Stimulated activated CD8-positive, alpha-beta memory T cell treated with anti-CD3 and anti-CD28 coated beads, Interleukin-2, amount 100 ng/mL, for 1 hour (primary cell): ENCODE results near the gene DAAM2.
A peak's percentile ranks its signal among the peaks of the same experiment; 100 is the strongest.

Experiments used
- DNase-seq, 2 donors: peaks; one replicate each; pipeline ENCODE4 v3.0.0-alpha.2; 2020; ENCODE audit warnings: low read depth in 2 of 2

Gene DAAM2

DNA sequence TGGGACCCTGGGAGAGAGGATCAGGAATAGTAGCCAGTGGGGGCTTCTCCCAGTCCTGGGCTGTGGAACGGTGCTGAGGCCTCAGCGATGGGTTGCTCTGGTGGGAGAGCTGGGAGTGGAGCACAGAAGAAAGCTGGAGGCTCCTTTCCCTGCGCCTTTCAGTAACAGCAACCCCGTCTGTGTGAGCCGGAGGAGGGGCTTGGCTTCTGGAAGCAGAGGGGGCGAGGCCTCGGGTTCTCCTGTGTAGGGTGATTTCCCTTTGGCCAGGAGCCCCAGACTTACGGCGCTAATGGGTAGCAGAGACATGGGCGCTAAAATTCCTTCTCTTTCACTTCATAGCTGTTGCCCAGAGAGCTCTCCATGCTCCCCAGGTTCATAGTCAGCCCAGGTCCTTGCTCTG lies 55.0 kb downstream of the DAAM2 start:
- no peak for DNase-seq

GRCh38 chr6:39848171-39848570 lies 56.0 kb downstream of the DAAM2 start:
- no peak for DNase-seq

GRCh38 chr6:39849228-39849627 lies 57.1 kb downstream of the DAAM2 start:
- DNase-seq: no peak

DNA sequence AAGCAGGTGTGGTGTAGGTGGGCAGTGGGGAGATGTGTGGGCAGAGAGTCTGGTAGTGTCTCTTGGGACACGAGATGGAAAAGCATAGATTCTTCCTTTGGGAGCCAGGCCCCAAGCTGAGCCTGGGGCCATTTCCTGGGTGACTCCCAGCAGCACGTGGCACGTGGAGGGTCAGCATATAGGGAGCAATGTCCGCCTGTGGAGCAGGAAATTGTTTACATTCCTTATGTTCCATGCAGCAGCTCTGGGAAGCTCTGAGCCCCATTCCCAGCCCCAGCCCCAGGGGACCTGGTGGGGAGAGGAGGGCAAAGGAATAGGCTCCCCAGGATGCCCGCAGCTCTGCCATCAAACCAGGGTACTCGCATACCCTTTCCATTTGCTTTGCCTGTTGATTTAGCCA lies 57.6 kb downstream of the DAAM2 start:
- no peak for DNase-seq

DNA sequence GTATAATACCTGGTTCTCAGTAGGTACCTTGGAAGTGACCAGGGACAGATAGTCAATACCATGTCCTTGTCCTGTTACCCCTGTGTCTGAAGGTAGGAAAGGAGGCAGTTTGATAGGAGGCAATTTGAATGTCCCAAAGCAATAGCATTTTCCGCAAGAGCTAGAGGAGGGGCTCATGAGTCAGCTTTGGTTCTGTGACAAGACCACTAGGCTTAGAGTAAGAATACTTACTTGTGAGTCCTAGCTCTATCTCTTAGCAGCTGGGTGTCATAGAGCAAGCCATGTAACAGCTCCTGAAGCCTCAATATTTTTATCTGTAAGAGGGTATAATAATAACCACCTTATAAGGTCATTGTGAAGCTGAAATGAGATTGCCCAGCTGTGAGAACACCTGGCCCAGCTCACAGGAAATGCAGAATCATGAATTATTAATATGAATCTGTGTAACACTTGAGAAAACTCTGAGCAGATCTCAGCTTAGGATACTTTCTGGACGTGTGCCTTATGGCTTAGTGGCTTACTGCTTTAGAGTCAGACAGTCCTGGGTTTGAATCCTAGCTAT lies 58.6 kb downstream of the DAAM2 start:
- no peak for DNase-seq

DNA sequence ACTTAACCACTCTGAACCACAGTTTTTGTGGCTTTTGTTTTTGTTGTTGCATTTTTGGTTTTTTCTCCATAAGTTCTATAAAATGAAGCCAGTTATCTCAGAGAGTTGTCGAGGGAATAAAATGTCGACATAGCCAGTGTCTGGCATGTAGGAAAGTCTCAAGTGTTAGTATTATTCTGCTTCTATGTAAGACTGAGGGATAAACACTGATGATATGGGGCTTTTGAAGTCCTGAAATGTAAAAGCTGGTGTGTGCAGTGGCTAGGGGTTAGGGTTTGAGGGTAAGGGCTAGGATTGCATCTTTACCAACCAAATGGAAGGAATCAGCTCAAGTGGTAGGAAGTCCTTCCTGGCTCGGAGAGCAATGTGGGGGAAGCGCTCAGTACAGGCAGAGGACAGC lies 59.2 kb downstream of the DAAM2 start:
- no peak for DNase-seq

DNA sequence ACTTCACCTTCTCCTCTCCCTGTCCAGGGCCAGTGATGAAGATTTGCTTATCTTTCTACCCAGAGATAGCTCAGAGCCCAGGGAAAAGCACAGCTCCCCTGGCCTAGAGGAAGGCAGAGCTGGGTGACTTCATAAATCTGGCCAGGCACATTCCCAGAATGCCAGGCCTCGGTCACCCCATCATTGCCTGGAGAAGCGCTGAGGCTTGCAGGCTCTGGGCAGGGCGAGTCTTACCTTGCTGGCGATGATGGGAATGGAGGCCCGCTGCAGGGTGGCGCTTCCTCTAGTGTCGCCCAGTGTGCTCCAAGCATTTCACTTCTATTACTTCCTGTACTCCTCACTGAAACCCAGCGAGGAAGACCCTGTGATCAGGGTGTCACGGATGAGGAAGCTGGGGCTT lies 60.1 kb downstream of the DAAM2 start:
- DNase-seq: no peak

- DNase-seq: no peak
These were observed 61.4 kb downstream of the DAAM2 start for GRCh38 chr6:39853604-39854003.

GRCh38 chr6:39855356-39855995 lies 63.3 kb downstream of the DAAM2 start:
- no peak for DNase-seq

GRCh38 chr6:39859025-39859424 lies 66.8 kb downstream of the DAAM2 start:
- no peak for DNase-seq

DNA sequence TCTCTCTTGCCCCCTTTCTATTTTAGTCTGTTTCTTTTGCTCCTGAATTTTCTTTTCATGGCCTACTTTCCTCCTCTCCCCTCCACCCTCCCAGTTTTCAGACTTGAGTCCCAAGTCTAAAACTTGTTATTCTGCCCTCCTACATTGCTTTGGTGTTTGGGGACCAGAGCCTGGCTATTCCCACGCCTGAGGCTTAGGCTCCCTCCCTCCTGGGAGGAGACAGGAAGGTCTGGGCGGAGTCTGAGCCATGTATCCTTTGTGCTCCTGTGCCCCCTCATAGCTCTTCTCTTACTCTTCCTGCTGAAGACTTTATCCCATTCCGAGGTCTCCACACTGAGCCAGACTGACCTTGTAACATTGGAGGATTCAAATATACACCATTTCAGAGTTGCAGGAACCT lies 69.5 kb downstream of the DAAM2 start:
- no peak for DNase-seq

GRCh38 chr6:39865011-39865888 lies 73.1 kb downstream of the DAAM2 start:
- peak; percentile 2 to 34 for DNase-seq

DNA sequence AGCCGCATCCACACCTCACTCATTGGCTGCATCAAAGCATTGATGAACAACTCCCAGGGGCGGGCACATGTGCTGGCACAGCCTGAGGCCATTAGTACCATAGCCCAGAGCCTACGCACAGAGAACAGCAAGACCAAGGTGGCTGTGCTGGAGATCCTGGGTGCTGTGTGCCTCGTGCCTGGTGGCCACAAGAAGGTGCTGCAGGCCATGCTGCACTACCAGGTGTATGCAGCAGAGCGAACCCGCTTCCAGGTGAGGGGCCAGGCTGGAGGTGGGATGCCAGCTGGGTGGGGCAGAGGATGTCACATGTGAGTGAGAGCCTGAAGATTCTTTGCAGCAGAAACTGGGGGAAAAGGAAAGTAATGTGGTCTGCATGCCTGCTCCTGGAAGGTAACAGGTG lies 75.4 kb downstream of the DAAM2 start:
- no peak for DNase-seq

- DNase-seq: no peak
These were observed 78.8 kb downstream of the DAAM2 start for GRCh38 chr6:39870950-39871349.

- no peak for DNase-seq
These were observed 81.3 kb downstream of the DAAM2 start for GRCh38 chr6:39873439-39873838.

DNA sequence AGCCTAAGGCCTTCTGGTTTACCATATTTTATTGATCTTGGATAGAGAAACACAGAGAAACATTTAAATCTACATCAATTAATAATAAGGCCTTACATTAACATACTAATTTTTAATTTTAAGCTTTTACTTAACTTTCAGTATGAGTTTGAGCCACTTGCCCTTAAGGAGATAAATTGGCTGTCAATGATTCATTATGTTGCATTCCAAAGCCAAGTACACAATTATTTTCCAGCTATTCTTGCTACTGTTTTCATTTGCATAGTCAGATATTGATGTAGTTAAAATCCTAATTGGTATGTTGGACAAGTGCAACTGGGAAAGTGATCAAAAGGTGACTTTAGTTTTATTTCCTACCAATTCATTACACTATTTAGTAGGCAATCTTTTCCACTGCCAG lies 83.9 kb downstream of the DAAM2 start:
- no peak for DNase-seq

DNA sequence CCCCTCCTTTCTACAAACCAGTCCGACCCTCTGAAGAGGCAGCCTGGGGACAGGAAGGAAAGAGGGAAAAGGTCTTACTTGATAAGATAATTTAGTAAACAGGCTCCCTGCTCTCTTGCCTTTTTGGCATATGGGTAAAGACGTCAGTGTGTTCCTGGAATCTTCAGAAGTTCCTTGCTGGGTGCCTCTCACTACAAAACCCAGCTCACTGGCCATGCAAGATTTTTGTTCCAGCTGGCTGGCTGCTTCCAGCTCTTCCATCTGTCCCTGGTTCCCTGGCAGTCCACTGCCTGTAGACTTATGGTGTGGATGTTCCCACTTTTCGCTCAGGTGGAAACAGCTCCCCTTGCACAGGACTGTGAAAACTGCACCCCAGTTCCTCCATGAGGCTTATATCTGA lies 84.7 kb downstream of the DAAM2 start:
- no peak for DNase-seq

DNA sequence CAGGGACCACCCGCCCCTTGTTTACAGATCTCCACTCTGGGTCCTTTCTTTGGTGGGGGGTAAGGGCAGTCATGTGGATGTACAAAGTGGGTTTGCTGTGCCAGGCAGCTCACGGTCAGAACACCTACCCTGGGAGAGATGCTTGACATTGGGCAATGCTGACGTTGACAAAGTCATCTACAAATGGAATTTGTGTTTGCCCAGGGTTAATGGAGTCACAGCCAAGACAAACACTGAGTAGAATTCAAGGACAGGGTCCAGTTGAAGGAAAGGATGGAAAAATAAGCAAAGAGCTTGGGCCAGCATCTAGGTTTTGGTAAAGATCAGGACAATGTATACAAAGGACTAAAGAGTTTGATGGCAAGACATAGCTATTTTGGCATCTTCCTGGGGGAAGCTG lies 87.4 kb downstream of the DAAM2 start:
- no peak for DNase-seq

- no peak for DNase-seq
These were observed 88.4 kb downstream of the DAAM2 start for GRCh38 chr6:39880594-39880993.

- no peak for DNase-seq
These were observed 89.8 kb downstream of the DAAM2 start for GRCh38 chr6:39881851-39882530.

DNA sequence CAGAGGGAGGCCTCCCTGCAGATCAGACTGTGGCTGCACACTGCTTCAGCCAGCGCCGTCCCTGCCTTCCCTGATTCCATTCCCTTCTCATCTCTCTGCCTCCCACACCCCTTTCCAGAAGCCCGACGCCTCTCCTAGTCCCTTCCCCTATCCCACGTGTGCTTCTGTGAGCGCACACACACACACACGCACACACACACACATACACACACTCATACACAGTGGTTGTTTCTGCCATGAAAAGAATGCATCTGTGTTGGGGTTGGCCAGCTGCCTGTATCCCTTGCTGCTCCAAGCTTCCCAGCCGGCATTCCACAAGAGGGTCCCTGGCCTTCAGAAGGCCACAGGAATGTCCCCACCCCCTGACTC lies 90.3 kb downstream of the DAAM2 start:
- no peak for DNase-seq

DNA sequence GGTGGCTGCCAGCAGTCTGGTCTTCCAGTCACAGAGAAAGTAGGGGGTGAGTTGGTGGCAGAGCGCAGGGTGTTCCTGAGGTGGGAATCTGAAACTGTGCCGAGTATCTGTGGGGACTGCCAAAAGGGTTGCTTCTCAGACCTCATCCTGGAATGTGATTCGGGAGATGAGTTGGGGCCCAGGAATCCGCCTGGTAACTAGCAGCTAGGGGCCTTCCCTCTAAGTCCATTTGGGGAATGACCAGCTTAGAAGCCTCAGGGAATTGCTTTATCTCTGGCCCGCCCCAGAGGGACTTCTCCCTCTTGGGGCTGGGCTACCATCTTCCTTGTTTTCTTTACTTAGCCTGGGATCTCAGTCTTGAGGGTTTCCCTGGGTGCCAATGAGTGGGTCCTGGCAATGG lies 92.5 kb downstream of the DAAM2 start:
- no peak for DNase-seq

DNA sequence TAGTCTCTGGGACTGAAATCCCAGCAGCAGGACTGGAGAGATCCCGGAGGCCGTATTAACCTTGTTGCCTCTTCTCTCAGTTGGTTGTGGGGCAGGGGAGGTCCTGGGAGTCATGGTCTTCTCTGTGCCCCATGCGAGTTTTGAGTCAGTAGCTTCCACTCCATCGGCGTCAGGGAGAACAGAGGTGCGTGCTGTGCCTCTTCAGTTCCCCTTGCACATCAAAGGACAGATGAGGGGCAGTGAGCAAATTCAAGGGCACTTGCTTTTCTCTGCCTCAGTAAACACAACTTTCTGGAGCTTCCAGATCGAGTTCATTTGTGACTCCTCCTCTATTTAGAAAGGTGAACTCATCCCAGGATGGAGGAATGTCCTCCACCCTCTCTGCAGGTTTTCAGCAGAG lies 93.5 kb downstream of the DAAM2 start:
- no peak for DNase-seq
